HUES48 (cell line): ENCODE results near the gene NOC2L.

Experiments used
- H3K27ac ChIP-seq: one replicate; pipeline ENCODE4 v1.7.0; 2013; ENCODE audit warnings: low read depth, low read length, inconsistent platforms
- H3K27me3 ChIP-seq: 2 replicates; pipeline ENCODE4 v1.6.1; 2013; ENCODE audit warnings: mild to moderate bottlenecking, low read length; ENCODE audit not compliant: control insufficient read depth, insufficient read depth
- H3K36me3 ChIP-seq: 2 replicates; pipeline ENCODE4 v1.6.1; 2013; ENCODE audit warnings: low read length; ENCODE audit not compliant: control insufficient read depth, insufficient read depth
- H3K4me1 ChIP-seq: 2 replicates; pipeline ENCODE4 v1.6.1; 2013; ENCODE audit warnings: mild to moderate bottlenecking, low read length; ENCODE audit not compliant: control insufficient read depth, insufficient read depth
- H3K4me3 ChIP-seq: 2 replicates; pipeline ENCODE4 v1.5.1; 2013; ENCODE audit warnings: mild to moderate bottlenecking, low read depth, low read length
- H3K9ac ChIP-seq: 2 replicates; pipeline ENCODE4 v1.6.1; 2013; ENCODE audit warnings: mild to moderate bottlenecking, low read depth, low read length, moderate library complexity
- H3K9me3 ChIP-seq: 2 replicates; pipeline ENCODE4 v1.6.1; 2013; ENCODE audit warnings: low read length; ENCODE audit not compliant: control insufficient read depth, insufficient read depth

Gene NOC2L

GRCh38 chr1:923131-923990, 35.7 kb downstream of the NOC2L start, which contains the start of gene SAMD11:
TSS of gene SAMD11 (plus strand) at chr1:923923. CDS start at chr1:924432, 509 bp downstream.
- Histone ChIP-seq H3K9me3 (no peaks in the 10 kb centered on the region), H3K9ac (no peak within 1 kb of the TSS), H3K27ac (no peak within 1 kb of the TSS), H3K4me3 (peak within 1 kb of the TSS; percentile 51), H3K36me3 (no peaks in the 10 kb centered on the region), H3K27me3 (peaks cover 99% of the 10 kb centered on the region), H3K4me1 (peaks cover 14% of the 10 kb centered on the region)

- H3K4me3 ChIP-seq = no peak overlapping the region
- H3K9ac ChIP-seq = no peak overlapping the region
- peaks cover 99% of the 10 kb centered on the region for H3K27me3 ChIP-seq
- H3K9me3 ChIP-seq = no peaks in the 10 kb centered on the region
- H3K27ac ChIP-seq = no peak overlapping the region
- H3K4me1 ChIP-seq = peaks cover 14% of the 10 kb centered on the region
- no peaks in the 10 kb centered on the region for H3K36me3 ChIP-seq
Observed at GRCh38 chr1:921011-921837, 37.8 kb downstream of the NOC2L start.

GRCh38 chr1:920521-920920, 38.5 kb downstream of the NOC2L start:
- Histone ChIP-seq H3K27me3 (peaks cover 99% of the 10 kb centered on the region), H3K27ac (no peak overlapping the region), H3K4me1 (peaks cover 11% of the 10 kb centered on the region), H3K9ac (no peak overlapping the region), H3K36me3 (no peaks in the 10 kb centered on the region), H3K9me3 (no peaks in the 10 kb centered on the region), H3K4me3 (no peak overlapping the region)

- Histone ChIP-seq H3K36me3 (no peaks in the 10 kb centered on the region), H3K27ac (no peak overlapping the region), H3K4me3 (no peak overlapping the region), H3K9me3 (no peaks in the 10 kb centered on the region), H3K4me1 (peaks cover 11% of the 10 kb centered on the region), H3K27me3 (peaks cover 99% of the 10 kb centered on the region), H3K9ac (no peak overlapping the region)
Observed at GRCh38 chr1:920010-920409, 39.0 kb downstream of the NOC2L start.

- no peaks in the 10 kb centered on the region for H3K9me3 ChIP-seq
- peaks cover 96% of the 10 kb centered on the region for H3K27me3 ChIP-seq
- no peak overlapping the region for H3K27ac ChIP-seq
- H3K4me1 ChIP-seq = peaks cover 11% of the 10 kb centered on the region
- H3K4me3 ChIP-seq = no peak overlapping the region
- H3K9ac ChIP-seq = no peak overlapping the region
- H3K36me3 ChIP-seq = no peaks in the 10 kb centered on the region
Observed at GRCh38 chr1:919271-919872, 39.7 kb downstream of the NOC2L start.

GRCh38 chr1:918843-919242, 40.2 kb downstream of the NOC2L start:
- Histone ChIP-seq H3K27me3 (peaks cover 95% of the 10 kb centered on the region), H3K9ac (no peak overlapping the region), H3K4me1 (peaks cover 11% of the 10 kb centered on the region), H3K27ac (no peak overlapping the region), H3K36me3 (no peaks in the 10 kb centered on the region), H3K9me3 (no peaks in the 10 kb centered on the region), H3K4me3 (no peak overlapping the region)

GRCh38 chr1:918353-918752, 40.7 kb downstream of the NOC2L start:
- H3K4me1 ChIP-seq = peaks cover 11% of the 10 kb centered on the region
- H3K9me3 ChIP-seq = no peaks in the 10 kb centered on the region
- no peak overlapping the region for H3K9ac ChIP-seq
- peaks cover 95% of the 10 kb centered on the region for H3K27me3 ChIP-seq
- H3K27ac ChIP-seq = no peak overlapping the region
- no peaks in the 10 kb centered on the region for H3K36me3 ChIP-seq
- H3K4me3 ChIP-seq = no peak overlapping the region

GRCh38 chr1:917466-918091, 41.5 kb downstream of the NOC2L start:
- Histone ChIP-seq H3K27ac (no peak overlapping the region), H3K9me3 (no peaks in the 10 kb centered on the region), H3K4me3 (no peak overlapping the region), H3K27me3 (peaks cover 95% of the 10 kb centered on the region), H3K36me3 (no peaks in the 10 kb centered on the region), H3K4me1 (peaks cover 11% of the 10 kb centered on the region), H3K9ac (no peak overlapping the region)

GRCh38 chr1:917076-917459, 42.0 kb downstream of the NOC2L start:
- no peak overlapping the region for H3K4me3 ChIP-seq
- peaks cover 11% of the 10 kb centered on the region for H3K4me1 ChIP-seq
- no peak overlapping the region for H3K9ac ChIP-seq
- H3K27me3 ChIP-seq = peaks cover 95% of the 10 kb centered on the region
- H3K9me3 ChIP-seq = no peaks in the 10 kb centered on the region
- H3K27ac ChIP-seq = no peak overlapping the region
- no peaks in the 10 kb centered on the region for H3K36me3 ChIP-seq

- Histone ChIP-seq H3K27ac (no peak overlapping the region), H3K27me3 (peaks cover 95% of the 10 kb centered on the region), H3K9ac (no peak overlapping the region), H3K4me1 (peaks cover 10% of the 10 kb centered on the region), H3K4me3 (no peak overlapping the region), H3K9me3 (no peaks in the 10 kb centered on the region), H3K36me3 (no peaks in the 10 kb centered on the region)
Observed at GRCh38 chr1:916173-917075, 42.6 kb downstream of the NOC2L start.
